HG02852 (cell line): ENCODE measurements around the gene ARFGEF3.

Source experiments
- ATAC-seq: cut with Tn5 transposase; IDR thresholded peaks from one replicate; pipeline ENCODE4 v1.9.1; 2021; ENCODE audit warnings: mild to moderate bottlenecking, moderate library complexity; ENCODE audit not compliant: unreplicated experiment

Gene ARFGEF3

DNA sequence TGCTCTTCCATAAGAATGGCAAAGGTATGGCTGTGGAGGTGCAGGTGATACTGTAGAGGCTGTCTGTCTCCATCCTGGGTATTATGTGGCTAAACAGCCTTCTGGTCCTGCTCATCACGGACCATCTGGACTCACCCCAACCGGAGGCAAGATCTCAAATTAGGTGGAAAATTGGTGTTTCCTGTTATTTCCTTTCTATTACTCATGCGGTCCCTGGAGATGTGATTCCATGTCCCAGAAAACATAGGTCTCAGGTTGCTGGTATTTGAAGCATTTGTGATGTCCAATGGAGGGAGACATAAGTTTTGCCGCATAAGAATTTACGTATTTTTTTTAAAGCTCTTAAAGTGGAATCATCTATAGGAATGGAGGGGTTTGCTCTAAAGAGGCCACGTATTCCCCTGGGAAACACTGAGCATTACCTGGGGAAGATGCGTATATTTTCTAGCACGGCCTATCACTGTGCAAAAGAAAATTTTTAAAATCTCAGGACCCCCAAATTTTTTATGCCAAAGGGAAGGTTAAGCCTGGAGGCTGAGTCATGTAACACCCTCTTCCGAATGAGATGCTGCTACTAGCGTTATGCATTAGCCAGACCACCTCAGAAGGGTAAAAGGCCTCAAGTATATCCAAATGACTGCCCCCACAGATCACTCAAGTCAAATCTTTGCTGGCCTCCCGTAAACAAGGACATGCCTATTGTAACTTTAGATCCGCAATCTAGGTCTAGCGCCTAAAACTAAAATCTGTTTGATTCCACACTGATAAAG lies 78.9 kb downstream of the ARFGEF3 start:
- no peak for ATAC-seq

DNA sequence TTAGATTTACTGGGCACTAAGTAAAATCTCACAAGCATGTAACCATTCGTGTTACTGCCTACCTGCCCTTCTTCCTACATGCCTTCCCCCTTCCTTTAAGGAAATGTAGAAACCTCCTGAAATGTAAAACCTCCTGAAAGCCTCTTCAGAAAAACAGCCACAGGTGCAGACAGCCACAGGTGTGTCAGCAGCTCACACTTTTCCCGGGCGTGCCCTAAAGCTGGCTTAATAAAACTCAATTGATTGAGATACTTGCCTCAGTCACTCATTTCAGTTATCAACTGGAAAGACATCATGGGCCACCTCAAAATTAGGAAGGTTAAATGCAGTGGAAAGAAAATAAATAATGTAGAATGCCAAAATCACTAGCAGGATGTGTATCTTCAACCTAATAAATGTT lies 79.6 kb downstream of the ARFGEF3 start:
- ATAC-seq, result no peak

DNA sequence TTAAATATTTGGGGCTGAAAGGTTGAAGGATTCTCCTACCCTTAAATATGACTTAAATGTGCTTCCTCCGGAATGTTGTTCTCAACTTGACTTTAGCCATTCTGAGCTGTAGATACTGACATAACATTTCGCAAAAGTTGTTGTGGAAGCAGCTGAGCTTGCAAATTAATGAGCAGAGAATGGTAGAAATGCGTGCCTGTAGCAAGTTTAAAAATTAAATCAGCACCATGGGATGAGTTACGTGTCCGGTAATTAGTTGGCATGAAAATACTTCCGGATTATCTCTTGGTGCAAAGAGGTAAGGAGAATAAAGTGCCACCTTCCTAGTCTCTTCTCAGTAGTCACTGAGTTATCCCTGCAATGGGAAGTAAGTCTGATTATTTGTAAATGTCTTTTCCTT lies 80.2 kb downstream of the ARFGEF3 start:
- ATAC-seq, result no peak

DNA sequence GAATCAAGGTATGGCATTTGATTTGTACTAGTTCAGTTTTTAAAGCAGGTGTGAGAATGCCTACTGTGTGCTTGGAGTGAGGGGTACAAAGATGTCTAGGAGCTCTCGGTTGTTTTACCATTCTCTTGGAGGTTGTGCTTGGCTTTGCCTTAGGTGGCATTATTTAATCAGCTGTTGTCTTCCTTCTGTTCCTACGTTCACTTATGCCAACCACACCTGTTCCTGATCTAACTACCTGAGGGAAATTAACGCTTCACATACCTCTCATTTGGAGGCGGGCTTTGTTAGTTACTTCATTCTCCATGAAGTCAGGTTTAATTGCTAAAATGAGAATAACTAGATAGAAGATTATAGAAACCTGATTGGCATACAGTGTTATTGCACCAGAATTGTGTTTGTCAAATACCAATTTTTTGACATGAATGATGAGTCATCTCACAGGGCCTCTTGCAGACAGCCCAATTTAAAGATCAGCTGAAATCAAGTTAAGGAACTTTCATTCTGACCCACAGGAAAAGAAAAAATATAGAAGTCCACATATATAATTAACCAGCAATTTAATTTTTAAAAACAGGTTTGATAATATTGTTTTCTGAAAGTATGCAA lies 81.4 kb downstream of the ARFGEF3 start:
- no peak for ATAC-seq

DNA sequence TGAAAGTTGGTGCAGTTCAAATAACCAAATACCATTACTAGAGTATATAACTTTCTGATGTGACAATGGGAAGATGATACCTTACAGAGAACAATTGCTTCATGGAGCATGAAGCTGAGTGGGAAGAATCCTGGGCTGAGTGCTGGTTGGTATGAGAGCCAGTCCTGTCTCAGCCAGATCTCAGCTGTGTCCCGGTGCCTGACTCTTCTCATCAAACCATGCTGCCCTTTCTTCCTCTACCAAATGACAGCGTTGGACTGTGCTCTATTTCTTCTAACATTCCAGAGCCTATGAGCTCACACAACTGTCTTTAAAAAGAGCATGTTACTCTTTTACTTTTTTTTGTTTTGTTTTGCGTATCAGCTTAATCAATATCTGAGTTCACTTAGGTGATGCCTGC lies 84.0 kb downstream of the ARFGEF3 start:
- no peak for ATAC-seq

DNA sequence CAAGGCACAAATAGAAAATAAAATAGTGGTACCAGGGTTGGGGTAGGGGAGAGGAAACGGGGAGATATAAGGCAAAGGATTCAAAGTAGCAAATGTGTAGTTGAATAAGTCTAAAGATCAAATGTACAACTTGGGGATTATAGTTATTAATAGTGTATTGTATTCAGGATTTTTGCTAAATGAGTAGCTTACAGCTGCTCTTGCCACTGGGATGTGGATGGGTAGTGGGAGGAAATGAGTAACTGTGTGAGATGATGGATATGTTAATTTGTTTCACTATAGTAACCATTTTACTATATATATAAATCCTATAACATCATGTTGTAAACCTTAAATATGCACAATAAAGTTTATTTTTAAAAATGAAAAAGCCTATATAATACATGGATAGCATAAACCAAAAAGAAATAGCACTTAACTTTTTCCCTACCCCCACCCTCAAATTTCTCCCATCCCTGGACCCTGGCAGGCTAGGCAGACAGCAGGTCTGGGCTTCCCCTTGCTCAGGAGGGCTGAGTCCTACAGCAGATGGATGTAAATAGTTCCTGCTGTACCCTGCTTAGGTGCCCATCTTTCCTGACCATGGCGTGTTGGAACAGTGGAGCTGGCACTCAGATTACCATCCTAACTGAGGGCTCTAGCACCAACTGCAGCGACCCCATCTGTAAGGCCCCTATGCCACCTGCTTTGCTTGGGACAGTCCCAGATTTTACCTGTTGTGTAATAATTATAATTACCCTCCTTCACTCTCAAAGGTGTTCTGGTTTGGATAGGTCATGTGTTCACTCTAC lies 85.1 kb downstream of the ARFGEF3 start:
- ATAC-seq, result no peak

DNA sequence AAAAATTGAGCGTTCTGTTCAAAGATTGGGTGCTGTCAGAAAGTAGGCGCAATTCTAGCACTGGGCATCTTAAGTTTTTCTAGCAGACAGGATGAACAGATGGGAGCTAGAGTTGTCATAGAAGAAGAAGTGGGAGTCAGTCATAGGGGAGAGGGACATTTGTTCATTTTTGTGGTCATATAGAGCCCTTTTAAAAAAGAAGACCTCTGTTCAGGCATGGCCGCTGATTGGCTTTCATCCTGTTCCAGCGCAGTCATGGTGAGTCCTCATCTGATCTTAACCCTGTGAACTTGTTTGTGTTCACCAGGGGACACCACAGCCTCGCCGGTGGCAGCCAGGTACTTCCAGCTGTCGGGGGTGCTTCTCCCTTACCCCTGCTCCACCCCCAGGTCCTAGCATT lies 86.3 kb downstream of the ARFGEF3 start:
- ATAC-seq, result no peak

DNA sequence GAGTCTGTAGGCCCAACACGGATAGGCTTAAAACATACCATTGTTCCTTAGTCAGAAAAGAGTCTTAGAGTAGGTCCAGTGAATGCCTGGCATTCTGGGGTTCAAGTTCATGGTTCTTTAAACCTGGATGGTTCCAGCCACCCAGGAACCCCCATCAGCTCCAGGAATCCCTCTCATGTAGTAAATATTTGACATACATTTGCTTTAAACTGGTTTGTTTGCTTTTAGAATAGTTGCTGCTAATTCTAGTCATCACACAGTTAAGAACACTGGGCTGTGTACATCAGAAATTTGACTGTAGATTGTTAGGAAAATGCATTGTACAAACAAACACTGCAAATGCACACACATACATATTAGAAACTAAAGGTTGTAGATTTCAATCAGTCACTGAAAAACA lies 87.1 kb downstream of the ARFGEF3 start:
- ATAC-seq, result no peak

DNA sequence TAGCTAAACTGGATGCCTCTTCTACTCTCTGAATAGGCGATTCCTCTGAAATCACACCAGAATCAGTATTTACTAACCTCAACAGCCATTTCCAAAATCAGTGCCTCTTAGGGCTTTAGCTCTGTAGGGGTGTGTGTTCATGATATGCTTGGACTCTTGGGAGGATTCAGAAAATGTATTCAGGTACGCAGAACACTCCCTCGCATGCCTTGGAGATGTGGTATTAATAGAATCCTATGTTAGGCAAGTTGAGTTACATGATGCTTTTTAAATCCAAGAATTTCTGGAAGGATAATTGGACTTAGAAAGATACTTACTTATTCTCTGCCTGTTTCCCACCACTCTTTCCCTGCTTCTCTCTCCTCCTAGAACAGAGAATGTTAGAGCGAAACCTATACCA lies 88.3 kb downstream of the ARFGEF3 start:
- no peak for ATAC-seq

DNA sequence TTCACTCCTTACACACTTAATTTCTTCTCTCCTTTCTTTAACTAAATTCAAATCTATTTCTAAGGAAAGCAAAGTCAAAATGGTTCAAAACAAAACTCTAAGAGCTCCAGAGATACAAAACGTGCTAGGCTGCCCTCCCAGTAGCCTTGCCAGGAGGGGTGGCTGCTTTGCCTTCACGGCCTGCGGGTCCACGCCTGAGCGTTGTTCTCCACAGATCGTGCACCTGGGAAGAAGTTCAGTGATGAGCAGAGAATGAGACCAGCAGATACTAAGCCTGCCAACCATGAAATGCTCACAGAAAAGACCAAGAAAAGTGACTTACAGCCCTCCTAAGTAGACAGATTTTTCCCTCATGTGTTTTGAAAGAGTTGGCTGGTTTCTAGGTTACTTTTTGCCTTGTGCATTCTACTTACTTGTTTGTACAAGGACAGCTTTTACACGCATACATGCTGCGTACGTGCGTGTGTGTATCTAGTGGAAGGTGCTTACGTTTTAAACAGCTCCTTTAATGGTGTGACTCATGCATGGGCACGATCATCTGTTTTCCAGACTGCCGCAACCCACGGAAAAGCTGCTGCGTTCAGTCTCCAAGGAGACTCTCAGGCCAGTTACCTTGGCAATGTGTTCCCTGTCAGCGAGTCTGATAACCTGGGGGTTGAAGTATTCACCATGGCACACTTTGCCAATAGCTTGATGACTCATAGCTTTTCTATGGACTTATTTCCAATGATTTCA lies 88.9 kb downstream of the ARFGEF3 start:
- no peak for ATAC-seq

DNA sequence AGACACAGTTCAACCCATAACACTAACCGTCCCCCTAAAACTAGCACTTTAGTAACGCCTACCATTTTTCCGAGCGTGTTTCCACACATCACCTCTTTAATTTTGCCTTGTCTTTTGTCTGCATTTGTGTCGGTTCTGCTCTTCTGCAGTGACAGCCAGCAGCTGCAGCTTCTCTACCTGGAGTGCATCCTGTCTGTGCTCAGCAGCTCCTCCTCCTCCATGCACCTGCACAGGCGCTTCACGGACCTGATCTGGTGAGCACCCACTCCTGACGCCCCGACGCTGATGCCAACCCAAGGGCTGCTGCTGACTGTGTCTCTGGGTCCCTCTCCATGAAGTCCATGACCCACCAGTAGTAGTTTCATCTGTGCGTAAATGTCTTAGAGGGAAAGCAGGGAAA lies 92.0 kb downstream of the ARFGEF3 start:
- ATAC-seq, result no peak

DNA sequence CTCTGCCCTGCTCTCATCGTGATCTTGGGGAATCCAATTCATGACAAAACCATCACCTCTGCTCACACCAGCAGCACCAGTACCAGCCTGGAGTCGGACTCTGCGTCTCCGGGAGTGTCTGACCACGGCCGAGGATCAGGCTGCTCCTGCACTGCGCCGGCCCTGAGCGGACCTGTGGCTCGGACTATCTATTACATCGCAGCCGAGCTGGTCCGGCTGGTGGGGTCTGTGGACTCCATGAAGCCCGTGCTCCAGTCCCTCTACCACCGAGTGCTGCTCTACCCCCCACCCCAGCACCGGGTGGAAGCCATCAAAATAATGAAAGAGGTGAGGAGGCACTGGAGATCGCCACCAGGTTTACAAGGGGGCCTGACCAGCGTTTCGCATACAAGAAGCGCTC lies 93.7 kb downstream of the ARFGEF3 start:
- no peak for ATAC-seq

DNA sequence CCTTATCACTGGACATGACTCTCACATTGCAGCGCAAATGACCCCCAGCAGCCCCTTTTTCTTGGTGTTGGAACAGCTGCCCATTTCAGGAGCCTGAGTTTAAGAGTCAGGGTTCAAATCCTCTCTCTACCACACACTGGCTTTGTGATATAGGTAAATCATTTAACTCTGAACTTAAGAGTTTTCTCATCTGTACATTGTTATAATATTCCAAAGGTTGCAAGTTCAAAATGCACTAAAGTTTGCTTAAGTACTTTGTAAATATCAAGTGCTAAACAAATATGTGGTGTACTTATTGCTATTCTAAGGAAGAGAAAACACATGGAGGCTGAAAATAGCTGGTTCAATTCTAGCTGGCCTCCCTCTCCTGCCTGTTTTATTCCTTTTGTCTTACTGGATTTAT lies 95.9 kb downstream of the ARFGEF3 start:
- ATAC-seq, result no peak

DNA sequence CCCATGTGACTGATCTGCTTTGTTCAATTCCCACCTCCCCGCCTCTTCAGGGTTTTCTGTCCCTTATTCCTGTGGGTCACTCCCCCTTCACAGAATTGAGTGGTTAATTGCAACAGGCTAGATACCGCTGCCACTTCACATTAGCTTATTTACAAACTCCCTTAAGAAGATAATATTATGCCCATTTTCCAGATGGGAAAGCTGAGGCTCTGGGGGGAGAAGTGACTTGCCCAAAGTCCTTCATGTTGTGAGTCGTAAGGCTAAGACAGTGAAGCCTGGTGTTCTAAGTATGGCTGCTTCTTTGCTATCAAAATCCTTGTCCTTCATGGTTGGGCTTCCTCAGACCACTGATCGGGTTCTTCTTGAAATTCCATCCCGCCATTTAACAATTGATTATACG lies 96.5 kb downstream of the ARFGEF3 start:
- ATAC-seq, result no peak

DNA sequence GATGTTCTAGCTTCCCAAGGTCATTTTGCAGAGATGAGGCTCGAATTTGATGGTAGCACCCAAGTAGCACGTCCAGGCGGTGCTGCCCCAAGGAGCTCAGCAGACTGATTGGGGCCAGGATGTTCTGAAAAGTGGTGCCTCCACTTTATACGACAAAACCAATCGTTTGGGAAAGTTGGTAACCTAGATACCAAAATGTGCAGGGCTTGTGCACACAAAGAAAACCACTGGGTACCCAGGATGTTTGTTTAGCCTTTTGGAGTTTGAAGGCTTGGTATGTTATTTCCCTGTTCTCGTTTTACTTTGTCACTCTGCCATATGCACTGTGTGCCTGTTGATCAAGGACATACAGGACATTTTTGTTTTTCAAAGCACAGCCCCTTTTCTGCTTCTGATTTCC lies 97.3 kb downstream of the ARFGEF3 start:
- ATAC-seq, result no peak

DNA sequence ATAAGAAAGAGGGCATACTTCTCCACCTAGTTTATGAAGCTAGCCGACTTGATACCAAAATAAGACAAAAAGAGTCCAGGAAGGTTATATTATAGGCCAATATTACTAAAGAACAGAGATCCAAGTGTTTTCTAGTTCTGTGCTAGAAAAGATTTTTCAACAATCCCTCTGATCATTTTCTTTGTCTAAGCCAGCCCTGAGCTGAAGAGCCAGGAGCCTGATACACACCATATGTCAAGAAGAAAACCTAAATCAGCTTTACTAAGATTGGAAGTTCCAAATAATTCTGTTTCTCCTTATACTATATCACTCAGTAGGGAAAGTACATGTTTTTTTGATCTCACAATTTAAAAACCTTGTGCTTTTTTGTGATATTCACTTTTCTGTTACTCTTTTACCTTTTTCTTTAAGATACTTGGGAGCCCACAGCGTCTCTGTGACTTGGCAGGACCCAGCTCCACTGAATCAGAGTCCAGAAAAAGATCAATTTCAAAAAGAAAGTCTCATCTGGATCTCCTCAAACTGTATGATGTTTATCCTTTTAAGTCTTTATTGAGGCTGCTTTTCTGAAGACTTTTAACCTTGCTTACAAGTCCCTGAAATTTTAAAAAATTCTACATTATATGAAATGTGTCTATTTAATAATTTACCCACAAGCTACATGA lies 99.5 kb downstream of the ARFGEF3 start:
- ATAC-seq, result no peak

DNA sequence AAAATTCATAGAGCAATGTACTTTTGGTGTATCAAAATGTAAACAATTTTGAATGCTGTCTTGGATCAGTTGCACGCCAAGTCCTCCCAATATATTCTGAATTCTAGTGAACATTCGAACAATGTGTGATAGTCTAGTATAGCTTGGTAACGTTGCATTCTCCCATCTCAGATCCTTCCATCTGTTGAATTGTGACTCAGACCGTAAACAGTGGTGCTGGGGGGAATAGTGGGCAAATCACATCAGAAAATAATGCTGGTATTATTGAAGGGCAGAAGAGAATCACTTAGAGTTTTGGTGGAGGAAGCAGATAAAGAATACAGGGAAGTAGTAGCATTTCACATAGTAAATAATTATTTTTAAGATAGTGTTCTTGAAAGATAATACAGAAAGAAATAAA lies 102.2 kb downstream of the ARFGEF3 start:
- no peak for ATAC-seq

DNA sequence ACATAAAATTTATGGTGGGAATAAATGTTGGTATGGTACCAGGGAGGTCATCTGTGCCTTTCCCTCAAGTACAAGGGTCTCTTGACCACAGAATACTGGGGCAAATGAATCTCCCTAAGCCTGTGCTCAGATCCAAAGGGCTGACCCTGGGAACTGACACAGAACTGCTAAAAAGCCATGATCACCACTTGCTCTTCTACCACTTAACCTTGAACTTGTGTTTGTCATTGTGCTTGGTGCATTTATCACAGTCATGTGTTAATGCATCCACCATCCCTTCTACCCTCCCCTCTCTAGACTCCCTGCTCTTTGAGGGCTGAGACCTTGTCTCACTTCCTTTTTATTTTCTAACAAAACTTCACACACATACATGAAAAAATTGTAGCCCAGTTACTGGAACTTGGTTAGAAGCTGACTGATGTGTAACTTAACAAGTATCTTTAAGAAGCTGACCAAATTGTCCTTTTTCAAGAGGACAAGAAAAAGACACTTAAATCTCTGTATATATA lies 102.7 kb downstream of the ARFGEF3 start:
- no peak for ATAC-seq

DNA sequence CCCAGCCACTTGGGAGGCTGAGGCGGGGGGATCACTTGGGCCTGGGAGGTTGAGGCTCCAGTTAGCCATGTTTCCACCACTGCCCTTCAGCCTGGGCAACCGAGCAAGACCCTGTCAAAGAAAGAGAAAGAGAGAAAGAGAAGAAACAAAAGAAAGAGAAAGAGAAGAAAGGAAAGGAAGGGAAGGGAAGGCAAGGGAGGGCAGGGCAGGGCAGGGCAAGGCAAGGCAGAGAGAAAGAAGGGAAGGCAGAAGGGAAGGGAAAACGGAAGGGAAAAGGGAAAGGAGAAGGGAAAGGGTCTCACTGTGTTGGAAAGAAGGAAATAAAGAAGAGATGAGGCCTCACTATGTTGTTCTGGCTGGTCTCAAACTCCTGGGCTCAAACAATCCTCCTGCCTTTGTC lies 104.4 kb downstream of the ARFGEF3 start:
- ATAC-seq, result no peak

DNA sequence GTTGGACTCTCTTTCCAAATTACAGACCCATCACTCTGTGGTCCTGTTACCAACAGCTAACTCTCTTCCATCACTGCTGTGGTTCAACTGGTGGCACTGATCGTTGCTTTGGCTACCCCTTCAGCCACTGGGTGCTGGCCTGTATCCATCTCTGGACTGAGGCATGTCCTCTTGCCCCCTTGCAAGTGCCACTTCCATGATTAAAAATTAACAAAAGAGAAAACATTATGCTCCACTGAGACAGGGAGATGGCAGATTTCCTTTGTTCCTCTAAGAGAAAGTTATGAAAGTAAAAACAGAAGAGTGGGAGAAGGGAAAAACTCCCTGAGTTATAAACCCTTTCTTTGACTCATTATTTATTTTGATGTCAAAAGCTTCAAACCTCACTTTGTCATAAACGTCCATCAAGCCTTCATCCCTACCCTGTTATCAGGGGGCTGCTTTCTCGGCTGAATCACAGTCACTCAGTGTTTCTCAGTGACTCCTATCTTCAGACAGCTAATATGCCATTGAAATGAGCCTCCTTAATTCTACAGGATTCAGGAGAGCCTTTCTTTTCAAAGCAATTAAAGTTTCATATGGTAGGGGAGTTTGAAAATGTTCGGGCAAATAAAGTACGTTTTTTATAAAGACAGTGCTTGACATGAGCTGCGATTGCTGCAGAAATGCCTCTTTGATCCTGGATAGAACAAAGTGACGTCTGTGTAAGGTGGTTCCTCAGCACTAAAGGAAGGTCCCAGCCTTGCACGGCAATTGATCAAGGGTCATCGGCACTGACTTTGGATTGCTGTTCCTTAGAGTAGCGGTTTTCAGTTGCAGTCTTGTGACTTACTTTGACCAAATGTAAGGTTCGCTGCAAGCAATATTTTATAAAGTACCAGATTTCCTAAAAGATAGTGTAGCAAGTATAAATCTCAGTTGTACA lies 106.5 kb downstream of the ARFGEF3 start:
- no peak for ATAC-seq
